CD4-positive, alpha-beta T cell treated with Interleukin-12 subunit alpha and Interleukin-12 subunit beta, for 1 hour (primary cell): ENCODE measurements around the gene FIZ1.

ENCODE experiments used
- DNase-seq: peaks from one replicate; pipeline ENCODE4 v3.0.0-alpha.2; 2020

Gene FIZ1

DNA sequence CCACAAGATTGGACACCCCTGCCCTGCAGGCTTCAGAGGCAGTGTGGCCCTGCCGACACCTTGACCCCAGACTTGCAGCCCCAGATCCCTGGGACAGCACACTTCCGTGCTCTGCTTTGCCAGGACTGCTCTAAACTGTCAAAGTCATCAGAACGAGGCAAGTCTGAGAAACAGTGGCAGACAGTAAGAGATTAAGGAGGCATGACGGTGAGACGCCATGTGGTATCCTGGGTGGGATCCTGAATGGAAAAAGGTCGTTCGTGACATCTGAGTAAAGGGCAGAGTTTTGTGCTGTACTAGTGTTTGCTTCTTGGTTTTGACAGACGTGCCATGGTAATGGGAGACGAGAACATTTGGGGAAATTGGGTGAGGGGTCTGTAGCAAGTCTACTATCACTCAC lies 32.5 kb downstream of the FIZ1 start:
- no peak for DNase-seq

DNA sequence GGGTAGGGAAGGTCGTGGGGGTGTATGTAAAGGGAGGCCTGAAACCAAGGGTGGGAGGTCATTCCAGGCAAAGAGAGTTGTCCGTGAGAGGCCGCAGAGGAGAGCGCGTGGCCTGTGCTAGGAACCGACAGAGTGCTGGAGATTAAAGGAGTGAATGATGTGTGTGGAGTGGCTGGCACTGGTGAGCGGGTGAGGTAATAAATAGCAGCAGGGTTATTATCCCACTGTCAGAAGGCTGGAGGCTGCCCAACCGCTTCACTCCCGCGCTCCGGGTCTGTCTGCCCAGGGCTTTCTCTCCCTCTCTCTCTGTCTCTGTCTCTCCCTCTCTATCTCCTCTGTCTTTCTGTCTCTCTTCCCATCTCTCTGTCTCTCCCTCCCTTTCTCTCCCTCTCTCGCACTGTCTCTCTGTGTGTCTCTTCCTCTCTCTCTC lies 36.0 kb downstream of the FIZ1 start:
- no peak for DNase-seq

DNA sequence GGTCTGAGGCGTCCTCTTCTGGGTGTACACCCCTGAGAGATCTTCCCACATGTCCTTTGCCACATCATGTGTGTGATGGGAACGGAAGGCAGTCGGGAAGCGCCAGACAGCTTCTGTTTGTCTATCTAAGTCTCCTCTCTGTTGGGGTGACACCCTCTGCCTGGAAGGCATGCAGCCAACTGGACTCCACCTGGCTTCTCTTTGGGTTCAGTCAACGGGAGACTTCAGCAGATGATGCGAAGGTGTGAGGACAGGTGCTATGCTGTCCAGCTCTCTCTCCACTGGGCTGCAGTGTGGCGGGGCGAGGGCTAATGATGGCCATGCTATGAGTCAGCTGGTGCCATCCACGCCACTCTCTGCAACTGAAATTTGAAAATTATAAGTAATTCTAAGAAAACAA lies 39.6 kb downstream of the FIZ1 start:
- DNase-seq: no peak

DNA sequence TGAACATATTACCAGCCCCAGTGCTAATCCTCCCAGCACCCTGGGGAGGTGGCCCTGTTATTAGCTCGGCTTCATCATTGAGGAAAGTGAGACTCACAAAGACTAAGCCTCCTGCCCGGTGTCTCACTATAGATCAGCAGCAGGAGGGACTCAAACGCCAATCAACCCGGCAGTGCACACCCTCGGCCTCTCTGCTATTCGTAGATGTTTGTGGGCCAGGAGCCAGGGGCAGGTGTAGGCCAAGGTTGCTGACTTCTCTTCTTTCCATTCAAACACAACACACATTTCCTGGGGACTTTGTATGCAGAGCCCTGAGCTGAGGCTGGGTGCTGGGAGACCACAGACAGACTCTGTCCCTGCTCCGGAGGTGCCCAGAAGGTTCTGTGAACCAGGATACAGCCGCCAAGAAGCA lies 44.6 kb downstream of the FIZ1 start:
- no peak for DNase-seq

DNA sequence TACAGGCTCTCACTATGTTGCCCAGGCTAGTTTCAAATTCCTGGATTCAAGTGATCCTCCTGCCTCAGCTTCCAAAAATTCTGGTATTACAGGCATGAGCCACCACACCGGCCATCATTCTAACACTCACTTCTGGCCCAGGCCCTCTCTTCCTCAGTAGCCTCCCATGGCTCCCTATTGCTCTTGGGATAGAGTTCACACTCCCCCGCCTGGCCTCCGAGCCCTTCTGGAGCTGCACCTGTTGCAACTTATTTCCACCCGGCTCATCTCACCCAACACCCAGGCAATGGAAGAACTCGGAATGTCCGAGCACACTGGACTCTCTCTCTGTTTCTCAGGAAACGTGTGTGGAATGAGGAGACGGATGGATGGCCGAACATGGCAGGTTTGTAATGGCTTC lies 45.0 kb downstream of the FIZ1 start:
- DNase-seq: no peak

DNA sequence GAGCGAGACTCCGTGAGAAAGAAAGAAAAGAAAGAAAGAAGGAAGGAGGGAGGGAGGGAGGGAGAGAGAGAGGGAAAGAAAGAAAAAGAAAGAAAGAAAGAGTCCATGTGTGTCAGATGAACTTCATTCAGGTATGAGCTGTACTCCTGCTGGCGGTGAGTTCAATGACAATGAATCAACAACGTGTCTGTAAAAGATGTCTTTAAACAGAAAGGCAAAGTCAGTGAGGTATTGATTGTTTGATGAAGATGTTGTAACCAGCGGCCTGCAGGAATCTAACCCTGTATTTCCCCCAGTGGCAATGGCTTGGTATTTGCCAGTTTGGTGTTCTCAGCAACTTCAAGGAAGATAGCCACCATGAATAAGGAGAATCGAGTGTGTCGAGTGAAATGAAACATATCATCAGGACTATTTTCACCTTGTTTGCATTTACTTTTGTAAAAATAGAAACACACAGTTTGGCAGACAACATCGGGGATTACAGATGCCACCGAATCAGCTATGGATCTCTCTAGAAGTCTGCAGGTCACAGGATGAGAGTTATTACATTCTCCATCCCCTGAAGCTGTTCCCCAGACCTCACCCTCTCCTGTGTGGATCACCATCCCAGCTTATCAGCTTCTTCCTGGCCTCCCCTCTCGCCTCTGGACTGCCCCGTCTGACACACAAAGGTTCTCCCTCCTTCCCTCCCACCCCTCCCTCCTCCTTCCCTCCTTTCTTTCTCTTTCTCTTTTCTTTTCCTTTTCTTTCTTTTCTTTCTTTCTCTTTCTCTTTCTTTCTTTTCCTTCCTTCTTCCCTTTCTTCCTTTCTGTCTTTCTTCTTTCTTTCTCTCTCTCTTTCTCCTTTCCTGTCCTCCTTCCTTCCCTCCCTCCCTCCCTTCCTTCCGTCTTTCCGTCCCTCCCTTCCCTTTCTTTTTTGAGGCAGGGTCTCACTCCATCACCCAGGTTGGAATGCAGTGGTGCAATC lies 45.8 kb downstream of the FIZ1 start:
- no peak for DNase-seq

DNA sequence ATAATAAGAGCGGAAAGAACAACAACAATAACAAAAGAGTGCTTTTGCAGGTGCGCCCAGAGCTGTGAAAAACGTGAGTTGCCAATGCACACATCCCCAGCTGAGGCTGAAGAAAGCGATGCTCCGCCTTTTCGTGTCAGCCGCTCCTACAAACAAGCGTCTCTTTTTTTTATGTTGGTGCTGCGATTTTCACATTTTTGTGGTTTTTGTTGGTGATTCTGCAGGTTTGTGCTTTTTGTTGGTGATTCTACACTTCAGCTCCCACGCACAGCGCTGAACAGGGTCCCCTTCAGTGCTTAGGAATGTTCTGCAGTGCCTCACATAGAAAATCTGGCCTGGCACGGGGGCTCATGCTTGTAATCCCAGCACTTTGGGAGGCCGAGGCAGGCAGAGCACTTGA lies 46.7 kb downstream of the FIZ1 start:
- no peak for DNase-seq

DNA sequence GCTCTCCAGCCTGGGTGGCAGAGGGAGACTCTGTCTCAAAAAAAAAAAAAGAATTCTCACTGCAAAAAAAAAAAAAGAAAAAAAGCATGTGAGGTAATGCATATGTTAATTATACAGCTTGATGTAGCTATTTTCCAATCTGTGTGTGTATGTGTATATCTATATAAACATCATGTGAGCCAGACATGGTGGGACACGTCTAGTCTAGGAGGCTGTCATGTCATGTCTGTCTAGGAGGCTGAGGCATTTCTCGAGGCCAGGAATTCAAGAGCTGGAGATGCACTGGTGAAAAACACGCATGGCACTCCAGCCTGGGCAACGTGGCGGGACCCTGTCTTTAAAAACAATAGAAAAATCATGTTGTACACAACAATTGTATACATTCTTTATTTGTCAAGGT lies 47.1 kb downstream of the FIZ1 start:
- DNase-seq: no peak

DNA sequence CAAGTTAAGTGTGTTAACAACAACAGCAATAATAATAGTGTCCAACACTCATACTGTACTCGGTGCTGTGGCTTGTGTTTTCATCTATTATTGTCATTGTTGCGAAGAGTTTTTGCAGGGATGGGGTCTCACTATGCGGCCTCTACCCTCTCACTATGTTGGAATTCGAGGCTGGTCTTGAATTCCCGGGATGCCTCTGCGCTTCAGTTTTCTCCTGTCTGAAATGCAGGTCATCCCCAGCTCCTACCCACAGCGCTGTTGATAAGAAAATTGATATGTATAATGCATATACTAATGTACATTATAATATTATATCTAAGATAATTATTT lies 49.0 kb downstream of the FIZ1 start:
- DNase-seq: no peak

DNA sequence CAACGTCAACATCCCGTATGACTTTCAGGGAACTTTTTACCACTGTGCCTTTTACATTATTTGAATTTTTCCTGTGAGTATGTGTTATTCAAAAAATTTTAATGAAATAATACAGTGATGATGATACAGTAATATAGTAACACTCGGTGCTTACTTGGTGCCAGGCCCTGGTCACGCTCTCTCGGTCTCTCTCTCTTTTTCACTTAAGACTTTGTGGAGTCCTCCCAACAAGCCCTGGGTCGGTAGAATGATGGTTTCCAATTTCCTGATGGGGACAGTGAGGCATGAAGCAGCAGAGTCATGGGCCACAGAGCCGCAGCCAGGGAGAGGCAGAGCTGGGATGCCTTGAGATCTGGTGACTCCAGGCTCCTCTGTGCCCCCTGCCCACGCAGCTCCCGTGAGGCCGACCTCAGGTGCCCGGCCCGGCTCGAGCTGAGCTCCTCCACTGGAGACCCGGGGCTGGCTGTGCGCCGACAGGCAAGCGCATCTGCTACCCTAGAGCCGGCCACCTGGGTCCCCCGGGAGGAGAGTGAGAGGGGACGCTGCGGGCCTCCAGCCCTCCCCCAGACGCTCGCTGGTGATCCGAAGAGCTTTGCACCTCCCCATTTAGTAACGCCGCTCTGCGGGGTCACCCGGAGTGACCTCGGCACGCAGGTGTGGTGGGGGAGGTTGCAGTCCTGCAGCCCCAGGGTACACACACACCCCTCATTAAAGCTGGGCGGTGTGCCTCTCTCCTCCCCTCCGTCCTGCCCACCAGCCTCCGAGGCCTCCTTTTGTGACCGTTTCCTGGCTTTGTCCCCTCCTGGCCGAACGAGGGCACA lies 49.6 kb downstream of the FIZ1 start:
- DNase-seq: no peak

DNA sequence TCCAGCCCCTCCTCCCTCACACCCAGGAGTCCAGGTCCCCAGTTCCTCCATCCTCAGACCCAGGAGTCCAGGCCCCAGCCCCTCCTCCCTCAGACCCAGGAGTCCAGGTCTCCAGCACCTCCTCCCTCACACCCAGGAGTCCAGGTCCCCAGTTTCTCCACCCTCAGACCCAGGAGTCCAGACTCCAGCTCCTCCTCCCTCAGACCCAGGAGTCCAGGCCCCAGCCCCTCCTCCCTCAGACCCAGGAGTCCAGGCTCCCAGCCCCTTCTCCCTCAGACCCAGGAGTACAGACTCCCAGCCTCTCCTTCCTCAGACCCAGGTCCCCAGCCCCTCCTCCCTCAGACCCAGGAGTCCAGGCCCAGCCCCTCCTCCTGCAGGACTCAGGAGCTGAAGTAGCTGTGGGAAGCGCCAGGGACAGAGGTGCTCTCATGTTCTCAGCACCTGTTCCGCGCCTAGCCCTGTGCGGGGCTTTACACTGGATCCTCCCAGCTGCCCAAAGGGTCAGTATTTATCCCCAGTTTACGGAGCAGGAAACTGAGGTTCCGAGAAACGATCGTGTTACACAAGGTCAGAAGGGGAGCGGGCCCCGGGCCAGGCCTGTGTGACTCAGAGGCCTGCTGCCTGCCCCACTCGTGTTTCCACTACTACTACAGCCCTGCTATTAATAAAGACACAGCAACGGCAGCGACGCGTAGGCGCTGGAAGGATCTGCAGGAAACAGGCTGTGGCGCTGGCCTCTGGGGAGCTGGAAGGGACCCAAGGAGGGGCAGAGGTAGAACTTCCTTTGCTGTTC lies 52.3 kb downstream of the FIZ1 start:
- DNase-seq: no peak

DNA sequence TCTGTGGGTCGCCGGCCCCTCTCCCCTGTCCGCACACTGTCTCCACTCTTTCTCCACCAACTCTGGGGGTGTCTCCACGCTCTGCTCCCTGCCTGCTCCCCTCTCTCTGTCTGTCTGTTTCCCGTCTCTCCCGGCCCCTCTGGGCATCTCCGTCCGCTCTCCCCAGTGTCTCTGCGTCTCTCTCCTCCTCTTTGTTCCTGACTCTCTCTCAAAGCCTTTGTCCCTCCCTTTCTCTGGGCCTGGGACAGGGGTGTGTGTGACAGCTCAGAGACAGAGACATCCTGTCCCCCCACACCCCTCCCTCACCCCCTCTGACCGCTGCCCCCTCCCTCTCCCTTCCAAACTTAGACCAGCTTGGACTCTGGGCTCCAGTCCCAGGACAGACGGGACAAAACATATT lies 53.3 kb downstream of the FIZ1 start:
- DNase-seq: no peak

DNA sequence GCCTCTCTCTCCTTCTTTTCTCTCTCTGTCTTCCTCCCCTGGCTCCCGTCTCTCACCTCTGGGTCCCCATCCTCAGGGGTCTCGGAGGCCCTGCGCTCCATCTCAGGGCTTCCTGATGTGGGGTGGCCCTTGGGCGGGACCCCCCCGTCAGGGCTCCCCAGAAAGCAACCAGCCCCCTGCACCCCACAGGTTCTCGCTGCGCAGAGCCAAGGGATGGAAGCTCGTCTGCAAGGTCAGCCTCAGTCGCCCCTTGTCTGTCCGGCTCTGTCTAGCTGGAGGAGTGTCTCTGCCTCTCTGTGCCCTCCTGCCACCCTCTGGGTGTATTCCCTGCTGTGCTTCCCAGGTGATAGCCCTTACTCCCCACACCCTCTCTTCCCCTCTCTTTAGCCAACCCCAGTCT lies 53.9 kb downstream of the FIZ1 start, which contains the start of gene SBK3:
Gene SBK3 (minus strand): TSS at position 101 of the 400 bp plus-strand sequence. CDS start 0 bp downstream, at position 101.
- DNase-seq: no peak

DNA sequence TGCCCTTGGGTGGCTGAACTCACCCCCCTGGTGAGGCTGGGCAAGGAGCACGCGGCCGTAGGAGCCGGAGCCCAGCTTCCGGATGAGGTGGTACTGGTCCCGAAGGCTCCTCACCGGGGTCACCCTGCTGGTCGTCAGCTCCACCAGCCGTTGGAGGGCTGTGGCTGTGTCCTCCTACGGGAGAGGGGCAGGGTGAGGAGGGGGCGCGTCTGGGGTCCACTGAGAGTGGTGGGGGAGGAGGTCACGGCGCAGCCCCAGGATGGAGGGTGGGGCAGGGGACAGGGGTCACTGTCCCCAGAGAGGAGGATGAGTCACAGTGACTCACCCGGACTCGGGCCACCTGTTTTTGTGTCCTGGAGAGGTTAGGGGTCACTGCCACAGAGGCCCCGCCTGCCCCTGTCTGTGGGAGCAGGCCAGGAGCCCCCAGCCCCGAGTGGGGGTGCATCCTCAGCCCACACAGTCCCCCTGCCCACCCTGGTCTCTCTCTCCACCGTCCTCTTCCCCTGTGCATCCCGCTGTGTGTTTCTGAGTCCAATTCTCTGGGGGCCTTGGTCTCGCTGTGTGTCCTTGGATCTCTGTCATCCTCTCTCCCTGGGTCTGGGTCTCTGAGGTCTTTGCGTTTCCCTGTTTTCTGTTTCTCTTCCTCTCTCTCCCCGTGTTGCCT lies 54.4 kb downstream of the FIZ1 start:
- DNase-seq: no peak

DNA sequence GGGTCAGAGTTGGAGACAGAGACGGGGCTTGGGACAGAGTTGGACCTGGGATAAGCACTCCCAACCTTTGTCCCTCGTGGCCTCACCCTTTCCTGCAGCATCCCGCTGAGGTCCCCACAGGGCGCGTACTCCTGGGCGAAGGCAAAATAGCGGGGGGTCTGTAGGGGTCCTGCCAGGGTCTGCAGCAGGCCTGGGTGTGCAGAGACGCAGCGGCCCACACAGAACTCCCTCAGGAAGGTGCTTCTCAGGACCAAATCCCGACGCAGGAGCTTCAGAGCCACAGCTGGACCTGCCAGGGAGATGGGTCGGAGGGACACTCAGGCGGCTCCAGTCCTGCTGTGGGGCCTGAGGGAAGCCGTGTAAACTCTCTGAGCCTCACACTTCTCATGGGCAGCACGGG lies 55.3 kb downstream of the FIZ1 start:
- no peak for DNase-seq

DNA sequence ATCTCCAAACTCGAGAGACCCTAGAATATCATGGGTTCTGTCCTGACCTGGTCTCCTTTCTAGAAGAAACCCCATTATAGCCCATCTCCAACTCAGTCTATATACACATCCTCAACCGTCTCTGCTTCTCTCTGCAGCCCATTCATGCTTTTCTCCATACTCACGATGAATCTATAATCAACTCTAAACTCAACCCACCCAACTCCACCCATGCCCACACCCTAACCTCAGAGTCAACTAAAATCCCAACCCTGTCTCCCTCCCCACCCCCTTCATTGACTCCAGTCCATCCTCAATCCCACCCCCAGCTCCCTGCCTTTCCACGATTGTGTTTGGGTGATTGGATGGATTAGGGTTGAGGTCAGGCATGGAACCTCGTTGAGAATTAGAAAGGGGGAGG lies 55.8 kb downstream of the FIZ1 start:
- DNase-seq: no peak

DNA sequence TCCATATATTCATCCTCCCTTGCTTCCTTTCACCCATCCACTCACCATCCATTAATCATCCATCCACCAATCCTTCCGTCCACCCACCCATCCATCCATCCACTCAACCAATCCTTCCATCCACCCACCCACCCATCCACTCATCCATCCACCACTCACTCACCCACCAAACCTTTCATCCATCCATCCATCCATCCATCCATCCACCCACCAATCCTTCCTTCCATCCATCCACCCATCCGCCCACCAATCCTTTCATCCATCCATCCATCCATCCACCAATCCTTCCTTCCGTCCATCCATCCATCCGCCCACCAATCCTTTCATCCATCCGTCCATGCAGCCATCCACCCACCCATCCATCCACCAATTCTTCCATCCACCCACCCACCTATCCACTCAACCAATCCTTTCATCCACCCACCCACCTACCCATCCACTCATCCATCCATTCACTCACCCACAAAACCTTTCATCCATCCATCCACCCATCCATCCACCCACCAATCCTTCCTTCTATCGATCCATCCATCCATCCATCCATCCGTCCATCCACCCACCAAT lies 56.9 kb downstream of the FIZ1 start:
- no peak for DNase-seq
